ENCODE results near the gene LAD1.

LAD1 gene

GRCh38 chr1:201370500-201370899 lies 28.6 kb downstream of the LAD1 start:
- POLR2A ChIA-PET, result no interaction called here
- no peak overlapping the region for H3K4me3 ChIP-seq (ENCODE audit: low read depth, low read length)
- DNase-seq (ENCODE audit: low read depth, low spot score), result no peak
- no peak for TF ChIP-seq CTCF (IDR thresholded peaks at IDR 0.05; ENCODE audit: insufficient read depth, low read length, missing control alignments)
- CTCF ChIA-PET, result interaction anchor here (1.8 to 7.2 kb wide), 3 partner anchors 9 to 116 kb away, joined by 10 to 68 read pairs (median 14); no protein-coding TSS in a partner anchor

- no peak for DNase-seq (ENCODE audit: low read depth, low spot score)
- POLR2A ChIA-PET, result no interaction called here
- H3K4me3 ChIP-seq (ENCODE audit: low read depth, low read length), result no peak overlapping the region
- CTCF ChIA-PET, result interaction anchor here (0.6 to 1.5 kb wide), 2 partner anchors 14 to 115 kb away, joined by 3 read pairs; no protein-coding TSS in a partner anchor
- no peak for TF ChIP-seq CTCF (IDR thresholded peaks at IDR 0.05; ENCODE audit: insufficient read depth, low read length, missing control alignments)
Observed at GRCh38 chr1:201369209-201369608, 29.9 kb downstream of the LAD1 start.

GRCh38 chr1:201366696-201367095 lies 32.4 kb downstream of the LAD1 start:
- TF ChIP-seq CTCF (IDR thresholded peaks at IDR 0.05; ENCODE audit: insufficient read depth, low read length, missing control alignments), result no peak
- ChIA-PET CTCF (interaction anchor here (1.1 to 11.7 kb wide), 7 partner anchors 10 to 114 kb away, joined by 3 to 349 read pairs (median 4); no protein-coding TSS in a partner anchor), POLR2A (no interaction called here)
- no peak for DNase-seq (ENCODE audit: low read depth, low spot score)
- H3K4me3 ChIP-seq (ENCODE audit: low read depth, low read length), result no peak overlapping the region

- POLR2A ChIA-PET, result no interaction called here
- no peak overlapping the region for H3K4me3 ChIP-seq (ENCODE audit: low read depth, low read length)
- DNase-seq (ENCODE audit: low read depth, low spot score), result no peak
- no peak for TF ChIP-seq CTCF (IDR thresholded peaks at IDR 0.05; ENCODE audit: insufficient read depth, low read length, missing control alignments)
- CTCF ChIA-PET, result interaction anchor here (1.0 to 11.7 kb wide), 7 partner anchors 10 to 147 kb away, joined by 3 to 349 read pairs (median 13); no protein-coding TSS in a partner anchor
Observed at GRCh38 chr1:201365251-201365650, 33.9 kb downstream of the LAD1 start.

GRCh38 chr1:201364808-201365105 lies 34.4 kb downstream of the LAD1 start:
- ChIA-PET CTCF (interaction anchor here (1.0 to 11.7 kb wide), 7 partner anchors 10 to 148 kb away, joined by 3 to 349 read pairs (median 13); no protein-coding TSS in a partner anchor), POLR2A (no interaction called here)
- no peak for TF ChIP-seq CTCF (IDR thresholded peaks at IDR 0.05; ENCODE audit: insufficient read depth, low read length, missing control alignments)

GRCh38 chr1:201363467-201363866 lies 35.7 kb downstream of the LAD1 start:
- ChIA-PET CTCF (interaction anchor here (0.9 to 11.7 kb wide), 17 partner anchors 8 to 279 kb away, joined by 3 to 349 read pairs (median 14); partner anchors contain the start of genes PKP1 and TNNT2), POLR2A (no interaction called here)
- DNase-seq (ENCODE audit: low read depth, low spot score), result no peak
- no peak overlapping the region for H3K4me3 ChIP-seq (ENCODE audit: low read depth, low read length)
- TF ChIP-seq CTCF (IDR thresholded peaks at IDR 0.05; ENCODE audit: insufficient read depth, low read length, missing control alignments), result no peak

More at GRCh38 chr1:201364808-201365105, 34.4 kb downstream of the LAD1 start:
- H3K4me3 ChIP-seq (ENCODE audit: low read depth, low read length), result no peak overlapping the region
- no peak for DNase-seq (ENCODE audit: low read depth, low spot score)
